ENCODE results near the gene FAM83G. TPM values are rescaled to one million over a fixed set of nuclear protein-coding genes. Genes with fewer than 3 reads are reported as not detected.

Gene FAM83G
- total and polyA plus RNA-seq, 2 experiments from 2014 or later: 7.6 to 44.5 TPM

DNA sequence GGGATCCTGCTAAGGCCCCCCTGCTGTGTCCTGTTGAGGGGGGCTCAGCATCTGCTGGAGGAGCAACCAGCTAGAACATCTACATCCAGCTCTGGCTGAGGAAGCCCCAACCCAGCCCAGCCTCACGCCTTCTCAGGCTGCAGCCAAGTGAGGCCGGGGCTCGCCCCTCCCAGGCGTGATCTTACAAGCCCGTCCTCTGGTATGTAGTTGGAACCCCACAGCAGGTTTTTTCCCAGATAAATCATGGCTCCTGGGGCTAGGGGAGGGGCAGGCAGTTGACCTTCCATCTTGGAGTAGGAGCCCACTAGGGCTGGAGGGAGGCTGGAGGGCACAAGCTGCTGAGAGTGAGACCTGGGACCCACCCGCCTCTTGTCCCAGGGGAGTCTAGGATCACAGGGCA, 4.7 kb downstream of the FAM83G start:
- no peaks in the 10 kb centered on the region for H3K27me3 ChIP-seq (ENCODE audit: insufficient read depth)
- H3K36me3 Mint-ChIP-seq (ENCODE audit: low read depth): peaks cover 46% of the 10 kb centered on the region
- H3K79me2 ChIP-seq (replicated peaks; ENCODE audit: insufficient read depth): peaks cover 75% of the 10 kb centered on the region

More for the DNA sequence above, 4.7 kb downstream of the FAM83G start:
- H3K27ac ChIP-seq (ENCODE audit: low read depth): no peak overlapping the region
- H3K9me2 ChIP-seq (ENCODE audit: insufficient read depth): no peaks in the 10 kb centered on the region
- Mint-ChIP-seq H3K4me1 (peaks cover 14% of the 10 kb centered on the region), H3K27me3 (ENCODE audit: insufficient read depth, low read depth, poor library complexity) (peaks cover 3% of the 10 kb centered on the region), H3K9me3 (peaks cover 13% of the 10 kb centered on the region; the same call in 2 of the 3 replicates), H3K4me3 (no peak overlapping the region), H3K27ac (no peak overlapping the region)
- no peak overlapping the region for H3K4me2 ChIP-seq
- no peak overlapping the region for H3K4me3 ChIP-seq
- DNase-seq (ENCODE audit: low spot score) (no peak), ATAC-seq (no peak)
- TF ChIP-seq STAT1 (IDR thresholded peaks at IDR 0.05; ENCODE audit: unreplicated experiment): no peak
- TF ChIP-seq, protein P1, sequence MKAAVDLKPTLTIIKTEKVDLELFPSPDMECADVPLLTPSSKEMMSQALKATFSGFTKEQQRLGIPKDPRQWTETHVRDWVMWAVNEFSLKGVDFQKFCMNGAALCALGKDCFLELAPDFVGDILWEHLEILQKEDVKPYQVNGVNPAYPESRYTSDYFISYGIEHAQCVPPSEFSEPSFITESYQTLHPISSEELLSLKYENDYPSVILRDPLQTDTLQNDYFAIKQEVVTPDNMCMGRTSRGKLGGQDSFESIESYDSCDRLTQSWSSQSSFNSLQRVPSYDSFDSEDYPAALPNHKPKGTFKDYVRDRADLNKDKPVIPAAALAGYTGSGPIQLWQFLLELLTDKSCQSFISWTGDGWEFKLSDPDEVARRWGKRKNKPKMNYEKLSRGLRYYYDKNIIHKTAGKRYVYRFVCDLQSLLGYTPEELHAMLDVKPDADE (IDR thresholded peaks at IDR 0.05): no peak
- TF ChIP-seq ZNF114 (CRISPR knock-in tag; IDR thresholded peaks at IDR 0.05): no peak
- no peak for TF ChIP-seq JUNB (IDR thresholded peaks at IDR 0.05; ENCODE audit: unreplicated experiment)
- TF ChIP-seq NANOG (IDR thresholded peaks at IDR 0.05; ENCODE audit: borderline replicate concordance): no peak
- TF ChIP-seq ZNF331 (CRISPR knock-in tag; IDR thresholded peaks at IDR 0.05; ENCODE audit: low read depth): no peak
- no peak for TF ChIP-seq REST (IDR thresholded peaks at IDR 0.05; ENCODE audit: unreplicated experiment)
- TF ChIP-seq POLR2AphosphoS5 (IDR thresholded peaks at IDR 0.05; ENCODE audit: low read depth): no peak
- TF ChIP-seq CTCF (conservative IDR thresholded peaks at IDR 0.05; ENCODE audit: low read depth in 2 of 2): no peak
- TF ChIP-seq EZH2 (IDR thresholded peaks at IDR 0.05; ENCODE audit: low read depth, unreplicated experiment): no peak
- no peak for TF ChIP-seq CREB1 (CRISPR knock-in tag; IDR thresholded peaks at IDR 0.05; ENCODE audit: low read depth)
- TF ChIP-seq, protein P2, sequence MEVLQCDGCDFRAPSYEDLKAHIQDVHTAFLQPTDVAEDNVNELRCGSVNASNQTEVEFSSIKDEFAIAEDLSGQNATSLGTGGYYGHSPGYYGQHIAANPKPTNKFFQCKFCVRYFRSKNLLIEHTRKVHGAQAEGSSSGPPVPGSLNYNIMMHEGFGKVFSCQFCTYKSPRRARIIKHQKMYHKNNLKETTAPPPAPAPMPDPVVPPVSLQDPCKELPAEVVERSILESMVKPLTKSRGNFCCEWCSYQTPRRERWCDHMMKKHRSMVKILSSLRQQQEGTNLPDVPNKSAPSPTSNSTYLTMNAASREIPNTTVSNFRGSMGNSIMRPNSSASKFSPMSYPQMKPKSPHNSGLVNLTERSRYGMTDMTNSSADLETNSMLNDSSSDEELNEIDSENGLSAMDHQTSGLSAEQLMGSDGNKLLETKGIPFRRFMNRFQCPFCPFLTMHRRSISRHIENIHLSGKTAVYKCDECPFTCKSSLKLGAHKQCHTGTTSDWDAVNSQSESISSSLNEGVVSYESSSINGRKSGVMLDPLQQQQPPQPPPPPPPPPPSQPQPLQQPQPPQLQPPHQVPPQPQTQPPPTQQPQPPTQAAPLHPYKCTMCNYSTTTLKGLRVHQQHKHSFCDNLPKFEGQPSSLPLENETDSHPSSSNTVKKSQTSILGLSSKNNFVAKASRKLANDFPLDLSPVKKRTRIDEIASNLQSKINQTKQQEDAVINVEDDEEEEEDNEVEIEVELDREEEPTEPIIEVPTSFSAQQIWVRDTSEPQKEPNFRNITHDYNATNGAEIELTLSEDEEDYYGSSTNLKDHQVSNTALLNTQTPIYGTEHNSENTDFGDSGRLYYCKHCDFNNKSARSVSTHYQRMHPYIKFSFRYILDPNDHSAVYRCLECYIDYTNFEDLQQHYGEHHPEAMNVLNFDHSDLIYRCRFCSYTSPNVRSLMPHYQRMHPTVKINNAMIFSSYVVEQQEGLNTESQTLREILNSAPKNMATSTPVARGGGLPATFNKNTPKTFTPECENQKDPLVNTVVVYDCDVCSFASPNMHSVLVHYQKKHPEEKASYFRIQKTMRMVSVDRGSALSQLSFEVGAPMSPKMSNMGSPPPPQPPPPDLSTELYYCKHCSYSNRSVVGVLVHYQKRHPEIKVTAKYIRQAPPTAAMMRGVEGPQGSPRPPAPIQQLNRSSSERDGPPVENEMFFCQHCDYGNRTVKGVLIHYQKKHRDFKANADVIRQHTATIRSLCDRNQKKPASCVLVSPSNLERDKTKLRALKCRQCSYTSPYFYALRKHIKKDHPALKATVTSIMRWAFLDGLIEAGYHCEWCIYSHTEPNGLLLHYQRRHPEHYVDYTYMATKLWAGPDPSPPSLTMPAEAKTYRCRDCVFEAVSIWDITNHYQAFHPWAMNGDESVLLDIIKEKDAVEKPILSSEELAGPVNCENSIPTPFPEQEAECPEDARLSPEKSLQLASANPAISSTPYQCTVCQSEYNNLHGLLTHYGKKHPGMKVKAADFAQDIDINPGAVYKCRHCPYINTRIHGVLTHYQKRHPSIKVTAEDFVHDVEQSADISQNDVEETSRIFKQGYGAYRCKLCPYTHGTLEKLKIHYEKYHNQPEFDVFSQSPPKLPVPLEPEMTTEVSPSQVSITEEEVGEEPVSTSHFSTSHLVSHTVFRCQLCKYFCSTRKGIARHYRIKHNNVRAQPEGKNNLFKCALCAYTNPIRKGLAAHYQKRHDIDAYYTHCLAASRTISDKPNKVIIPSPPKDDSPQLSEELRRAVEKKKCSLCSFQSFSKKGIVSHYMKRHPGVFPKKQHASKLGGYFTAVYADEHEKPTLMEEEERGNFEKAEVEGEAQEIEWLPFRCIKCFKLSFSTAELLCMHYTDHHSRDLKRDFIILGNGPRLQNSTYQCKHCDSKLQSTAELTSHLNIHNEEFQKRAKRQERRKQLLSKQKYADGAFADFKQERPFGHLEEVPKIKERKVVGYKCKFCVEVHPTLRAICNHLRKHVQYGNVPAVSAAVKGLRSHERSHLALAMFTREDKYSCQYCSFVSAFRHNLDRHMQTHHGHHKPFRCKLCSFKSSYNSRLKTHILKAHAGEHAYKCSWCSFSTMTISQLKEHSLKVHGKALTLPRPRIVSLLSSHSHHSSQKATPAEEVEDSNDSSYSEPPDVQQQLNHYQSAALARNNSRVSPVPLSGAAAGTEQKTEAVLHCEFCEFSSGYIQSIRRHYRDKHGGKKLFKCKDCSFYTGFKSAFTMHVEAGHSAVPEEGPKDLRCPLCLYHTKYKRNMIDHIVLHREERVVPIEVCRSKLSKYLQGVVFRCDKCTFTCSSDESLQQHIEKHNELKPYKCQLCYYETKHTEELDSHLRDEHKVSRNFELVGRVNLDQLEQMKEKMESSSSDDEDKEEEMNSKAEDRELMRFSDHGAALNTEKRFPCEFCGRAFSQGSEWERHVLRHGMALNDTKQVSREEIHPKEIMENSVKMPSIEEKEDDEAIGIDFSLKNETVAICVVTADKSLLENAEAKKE (CRISPR knock-in tag; IDR thresholded peaks at IDR 0.05): no peak
- no peak for TF ChIP-seq EZH2phosphoT487 (IDR thresholded peaks at IDR 0.05; ENCODE audit: unreplicated experiment)
- H4K20me1 ChIP-seq (replicated peaks; ENCODE audit: insufficient read depth): peaks cover 41% of the 10 kb centered on the region
- H3K4me1 ChIP-seq (ENCODE audit: insufficient read depth): peaks cover 8% of the 10 kb centered on the region
- 0 out of 2 replicates have a peak, but pooled peaks cover under 1% of the 10 kb centered on the region for H3F3A ChIP-seq (replicated peaks; ENCODE audit: low read depth)
- H3K36me3 ChIP-seq (ENCODE audit: insufficient read depth): peaks cover 6% of the 10 kb centered on the region; the same call in 1 of the 2 replicates
- H2AFZ ChIP-seq: no peak overlapping the region
